Stimulated activated CD4-positive, alpha-beta T cell treated with anti-CD3 and anti-CD28 coated beads, Interleukin-4, amount 100 ng/mL, for 1 hour (primary cell): ENCODE results near the gene ALKAL2.
"Not testable (repeated sequence)": the region's sequence is repeated elsewhere in the genome, so short reads cannot be mapped to it uniquely, and the experiment has no call there.

ENCODE experiments used
- DNase-seq: peaks from one replicate; pipeline ENCODE4 v3.0.0-alpha.2; 2020

The ALKAL2 gene

GRCh38 chr2:287911-288757 lies at the start of gene ALKAL2:
Gene ALKAL2, minus strand, starts transcription at chr2:288091. Its CDS starts 256 bp downstream, at chr2:287835.
- DNase-seq = peak; percentile 11

GRCh38 chr2:336949-337348 lies 49.1 kb upstream of the ALKAL2 start:
- DNase-seq = not testable (repeated sequence)

GRCh38 chr2:336360-336759 lies 48.5 kb upstream of the ALKAL2 start:
- no peak for DNase-seq

- DNase-seq = no peak
Observed at GRCh38 chr2:332592-332991, 44.7 kb upstream of the ALKAL2 start.

- no peak for DNase-seq
Observed at GRCh38 chr2:328761-329160, 40.9 kb upstream of the ALKAL2 start.

GRCh38 chr2:323035-323434 lies 35.1 kb upstream of the ALKAL2 start:
- no peak for DNase-seq

GRCh38 chr2:322326-322725 lies 34.4 kb upstream of the ALKAL2 start:
- DNase-seq = no peak

- no peak for DNase-seq
Observed at GRCh38 chr2:320561-320960, 32.7 kb upstream of the ALKAL2 start.

- DNase-seq = no peak
Observed at GRCh38 chr2:319059-319600, 31.2 kb upstream of the ALKAL2 start.

- no peak for DNase-seq
Observed at GRCh38 chr2:317501-318424, 29.9 kb upstream of the ALKAL2 start.

- DNase-seq = no peak
Observed at GRCh38 chr2:316381-316780, 28.5 kb upstream of the ALKAL2 start.

GRCh38 chr2:315925-316324 lies 28.0 kb upstream of the ALKAL2 start:
- DNase-seq = not testable (repeated sequence)

GRCh38 chr2:314561-315336 lies 26.9 kb upstream of the ALKAL2 start:
- no peak for DNase-seq

- DNase-seq = no peak
Observed at GRCh38 chr2:313991-314390, 26.1 kb upstream of the ALKAL2 start.

- no peak for DNase-seq
Observed at GRCh38 chr2:310994-311393, 23.1 kb upstream of the ALKAL2 start.

GRCh38 chr2:309954-310510 lies 22.1 kb upstream of the ALKAL2 start:
- no peak for DNase-seq

GRCh38 chr2:309148-309953 lies 21.5 kb upstream of the ALKAL2 start:
- DNase-seq = no peak

- DNase-seq = no peak
Observed at GRCh38 chr2:305366-305765, 17.5 kb upstream of the ALKAL2 start.

- no peak for DNase-seq
Observed at GRCh38 chr2:296354-296753, 8.5 kb upstream of the ALKAL2 start.

- DNase-seq = no peak
Observed at GRCh38 chr2:295090-295489, 7.2 kb upstream of the ALKAL2 start.

GRCh38 chr2:290090-290722 lies 2.3 kb upstream of the ALKAL2 start:
- peak; percentile 49 for DNase-seq
